HG02623 (cell line): ENCODE results near the gene MACO1.

Source experiments
- ATAC-seq: cut with Tn5 transposase; IDR thresholded peaks from one replicate; pipeline ENCODE4 v1.9.1; 2021; ENCODE audit warnings: moderate library complexity; ENCODE audit not compliant: unreplicated experiment

MACO1 gene

DNA sequence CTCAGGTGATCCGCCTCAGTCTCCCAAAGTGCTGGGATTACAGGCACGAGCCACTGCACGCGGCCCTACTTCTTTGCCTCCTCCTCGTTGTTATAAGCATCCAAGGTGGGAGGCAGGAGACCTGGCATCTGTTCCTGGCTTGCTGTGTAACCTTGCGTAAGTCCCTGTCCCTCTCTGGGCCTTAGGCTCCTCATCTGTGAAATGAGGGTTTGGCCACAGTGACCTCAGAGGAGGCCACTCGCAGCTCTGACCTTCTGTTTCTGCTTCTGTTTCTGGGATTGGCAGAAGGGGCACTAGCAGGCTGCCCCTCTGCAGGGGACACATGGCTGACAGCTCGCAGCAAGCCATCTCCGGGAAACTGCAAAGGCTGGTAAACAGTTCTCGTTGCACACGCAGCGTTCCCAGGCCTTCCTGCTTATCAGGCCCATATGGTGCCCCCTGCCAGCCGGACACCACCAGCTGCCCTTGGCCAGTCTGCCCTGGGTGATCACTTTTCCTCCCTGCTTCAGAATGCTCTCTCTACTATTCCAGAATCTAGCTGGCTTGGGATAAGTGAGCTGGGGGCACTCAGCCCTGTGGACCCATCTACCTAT lies 110.1 kb downstream of the MACO1 start:
- no peak for ATAC-seq

DNA sequence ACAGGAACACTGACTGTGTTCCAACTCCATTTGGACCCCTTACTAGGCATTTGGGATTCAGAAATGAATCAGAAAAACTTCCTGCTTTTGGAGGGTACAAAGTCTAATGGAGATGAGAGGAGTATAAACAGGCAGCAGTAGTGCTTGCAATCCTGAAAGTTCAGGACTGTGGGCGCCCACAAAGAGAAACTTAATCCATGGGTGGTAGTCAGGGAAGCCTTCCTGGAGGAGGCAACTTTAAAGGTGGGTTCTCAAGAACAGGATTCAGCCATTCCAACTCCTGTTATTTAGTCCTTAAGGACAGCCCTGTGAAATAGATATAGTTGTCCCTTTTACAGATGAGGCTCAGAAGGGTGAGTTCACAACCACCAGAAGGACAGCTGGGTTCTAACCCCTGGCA lies 110.7 kb downstream of the MACO1 start:
- ATAC-seq: no peak

DNA sequence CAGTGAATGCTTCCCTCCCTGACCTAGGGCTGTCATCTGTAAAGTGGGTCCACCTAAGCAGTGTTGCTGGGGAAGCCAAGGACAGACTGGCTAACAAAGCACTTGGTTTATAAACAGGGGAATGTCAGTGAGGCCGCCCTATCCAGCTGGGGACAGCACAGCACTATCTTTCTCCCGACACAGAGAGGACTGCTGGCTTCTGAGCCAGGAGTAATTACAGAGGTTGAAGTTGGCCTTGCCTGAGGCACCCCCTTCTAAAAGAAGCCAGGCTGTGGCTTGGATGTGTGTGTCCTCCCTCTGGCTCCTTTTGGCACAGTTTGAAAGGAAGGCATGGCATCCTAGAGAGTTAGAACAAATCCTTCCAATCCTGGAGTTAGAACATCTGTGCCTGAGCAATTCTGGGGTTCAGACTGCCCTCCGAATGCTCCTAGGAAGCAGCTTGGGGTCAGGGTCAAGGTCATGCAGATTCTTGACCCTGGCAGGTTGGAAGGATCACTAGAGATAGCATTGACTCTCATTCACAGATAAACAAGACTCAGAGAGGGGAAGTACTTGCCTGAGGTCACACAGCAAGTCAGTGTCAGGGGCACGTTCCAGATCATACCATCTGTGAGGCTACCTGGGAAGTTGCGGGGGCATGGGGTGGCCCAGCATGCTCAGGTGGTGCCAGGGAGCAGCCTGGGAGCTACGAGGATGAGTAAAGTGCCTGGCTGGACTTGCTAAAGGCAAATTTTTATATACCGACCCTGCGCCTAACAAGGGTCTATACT lies 111.4 kb downstream of the MACO1 start:
- no peak for ATAC-seq

DNA sequence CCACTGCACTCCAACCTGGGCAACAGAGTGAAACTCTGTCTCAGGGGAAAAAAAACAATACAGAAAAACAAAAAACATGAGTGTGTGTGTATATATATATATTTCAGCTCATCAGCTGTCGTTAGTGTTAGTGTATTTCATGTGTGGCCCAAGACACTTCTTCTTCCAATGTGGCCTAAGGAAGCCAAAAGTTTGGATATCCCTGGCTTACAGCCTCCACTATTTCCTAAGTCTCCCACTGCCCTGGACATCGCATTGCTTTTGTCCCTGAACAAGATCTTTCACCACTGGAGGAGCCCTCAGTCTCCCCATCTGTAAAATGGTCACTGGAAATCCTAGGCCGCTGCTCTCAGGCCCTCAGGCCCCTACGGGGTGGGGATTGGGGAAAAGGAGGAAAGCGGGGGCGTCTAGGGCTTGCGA lies 112.3 kb downstream of the MACO1 start:
- no peak for ATAC-seq

DNA sequence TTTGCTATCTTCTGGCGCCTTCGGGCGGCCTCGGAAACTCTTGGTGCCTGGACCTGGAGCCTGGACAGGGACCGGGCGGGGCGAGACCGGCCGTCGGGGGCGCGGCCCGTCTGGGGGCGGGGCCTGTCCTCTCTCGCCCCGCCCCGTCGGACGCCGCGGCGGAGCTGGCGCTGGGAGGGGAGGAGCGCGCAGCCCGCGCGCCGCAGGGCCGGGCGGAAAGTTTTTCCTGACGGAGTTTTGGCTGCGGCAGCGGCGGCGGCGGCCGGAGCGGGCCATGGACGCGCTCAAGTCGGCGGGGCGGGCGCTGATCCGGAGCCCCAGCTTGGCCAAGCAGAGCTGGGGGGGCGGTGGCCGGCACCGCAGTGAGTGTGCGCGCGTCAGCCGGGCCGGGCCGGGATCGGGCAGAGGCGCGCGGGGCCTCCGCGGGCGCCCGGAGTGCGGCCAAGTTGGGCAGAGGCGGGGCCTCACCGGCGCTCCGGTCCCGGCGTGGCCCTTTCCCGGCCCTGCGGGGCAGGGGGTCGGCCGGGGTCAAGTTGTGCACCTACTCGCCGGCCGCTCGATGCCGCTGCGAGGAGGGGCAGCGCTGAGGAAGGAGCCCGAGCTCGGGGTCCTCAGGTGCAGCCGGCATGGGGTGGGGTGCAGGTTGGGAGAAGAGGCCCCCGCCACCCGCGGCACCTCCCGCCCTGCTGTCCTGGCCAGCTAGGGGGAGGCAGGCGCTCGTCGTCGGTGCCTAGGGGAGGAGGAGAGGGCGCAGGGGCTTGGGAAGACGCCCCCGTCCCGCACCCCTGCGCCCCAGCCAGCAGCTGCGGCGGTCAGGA lies 112.9 kb downstream of the MACO1 start, which contains the start of gene LDLRAP1:
TSS of gene LDLRAP1 (plus strand) at position 182 of the 818 bp plus-strand sequence. CDS start at position 275, 93 bp downstream.
- peak; percentile 82 for ATAC-seq

DNA sequence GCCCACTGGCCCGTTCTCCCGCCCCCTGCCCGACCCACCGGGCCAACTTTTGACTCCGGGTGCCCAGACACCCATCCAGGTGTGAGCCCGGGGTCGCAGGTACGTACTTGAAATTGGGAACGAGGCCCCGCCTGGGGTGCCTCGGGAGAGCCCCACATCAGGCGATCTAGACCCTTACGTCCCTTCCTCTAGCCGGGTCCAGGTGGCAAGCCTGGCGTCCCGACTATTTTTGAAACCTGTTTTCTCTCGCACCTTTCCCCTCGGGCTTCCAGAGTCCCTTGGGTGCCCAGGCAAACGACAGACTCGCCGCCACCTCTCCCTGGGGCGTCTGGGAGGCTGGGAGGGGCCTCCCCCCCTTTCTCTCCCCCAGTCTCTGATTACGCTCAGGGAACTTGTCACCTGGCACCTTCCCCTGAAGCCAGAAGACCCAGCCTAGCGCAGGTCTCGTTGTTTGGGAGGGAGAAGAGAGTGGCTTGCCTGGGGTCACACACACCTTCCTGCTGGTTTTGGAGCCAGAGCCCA lies 113.6 kb downstream of the MACO1 start:
- ATAC-seq: no peak

DNA sequence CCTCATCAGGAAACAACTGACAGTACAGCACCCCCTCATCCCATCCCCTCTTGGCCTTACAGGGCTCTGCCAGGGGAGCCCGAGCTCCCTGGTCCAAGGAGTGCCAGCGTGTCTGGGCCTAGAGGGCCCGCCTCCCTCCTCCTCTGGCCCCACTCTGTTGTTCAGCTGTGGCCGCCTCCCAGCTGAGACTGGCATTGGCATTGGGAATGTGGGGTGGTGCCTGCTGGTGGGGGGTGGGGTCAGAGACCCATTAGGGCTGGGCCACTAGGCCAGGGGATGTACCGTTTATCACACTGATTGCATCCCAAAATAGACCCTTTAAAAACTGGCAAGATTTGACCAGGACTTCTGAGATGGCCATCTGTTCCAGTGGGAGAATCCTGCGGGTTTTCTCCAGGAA lies 114.1 kb downstream of the MACO1 start:
- no peak for ATAC-seq

DNA sequence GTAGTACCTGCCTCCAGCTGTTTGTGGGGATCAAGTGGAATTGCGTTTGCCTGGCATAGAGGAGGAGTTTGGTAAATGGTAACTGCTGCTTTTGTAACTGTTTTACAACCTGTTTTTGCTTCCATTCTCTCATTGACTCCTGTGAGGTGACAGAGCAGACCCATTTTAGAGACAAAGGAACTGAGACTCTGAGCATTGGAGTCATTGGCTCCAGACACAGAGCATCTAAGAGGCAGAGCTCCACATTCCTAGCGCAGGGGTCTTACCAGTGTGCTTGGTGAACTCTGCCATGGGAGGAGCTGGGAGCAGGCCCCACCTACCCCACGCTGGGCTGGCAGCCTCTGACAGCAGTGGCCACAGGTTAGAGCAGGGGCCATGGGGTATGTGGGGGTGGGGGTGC lies 115.1 kb downstream of the MACO1 start:
- ATAC-seq: no peak

DNA sequence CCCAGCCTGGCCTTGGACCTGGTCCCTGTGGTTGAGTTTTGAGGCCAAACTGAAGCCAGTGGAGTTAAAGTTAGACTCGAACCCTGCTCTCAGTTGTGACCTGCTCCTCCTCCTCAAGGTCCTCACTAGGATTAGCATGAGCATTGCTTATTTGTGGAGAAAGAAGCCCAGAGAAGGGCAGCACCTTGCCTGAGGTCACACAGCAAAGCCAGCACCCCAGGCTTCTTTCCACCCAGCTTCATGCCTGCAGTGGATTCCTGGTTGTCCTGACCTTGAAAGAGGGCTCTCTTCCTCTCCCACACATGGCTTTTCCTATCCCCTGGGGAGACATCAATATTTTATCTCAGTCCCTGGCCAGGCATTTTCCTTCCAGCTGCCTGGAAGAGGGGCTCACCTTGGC lies 115.5 kb downstream of the MACO1 start:
- ATAC-seq: no peak

DNA sequence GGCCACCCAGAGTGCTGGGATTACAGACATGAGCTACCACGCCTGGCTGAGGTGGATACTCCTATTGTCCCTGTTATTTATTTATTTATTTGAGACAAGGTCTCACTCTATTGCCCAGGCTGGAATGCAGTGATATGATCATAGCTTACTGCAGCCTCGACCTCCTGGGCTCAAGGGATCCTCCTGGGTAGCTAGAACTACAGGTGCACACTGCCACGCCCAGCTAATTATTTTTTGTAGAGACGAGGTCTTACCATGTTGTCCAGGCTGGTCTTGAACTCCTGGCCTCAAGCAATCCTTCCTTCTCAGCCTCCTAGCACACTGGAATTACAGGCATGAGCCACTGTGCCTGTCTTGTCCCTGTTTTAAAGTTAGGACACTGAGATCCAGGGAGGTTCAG lies 117.9 kb downstream of the MACO1 start:
- no peak for ATAC-seq

DNA sequence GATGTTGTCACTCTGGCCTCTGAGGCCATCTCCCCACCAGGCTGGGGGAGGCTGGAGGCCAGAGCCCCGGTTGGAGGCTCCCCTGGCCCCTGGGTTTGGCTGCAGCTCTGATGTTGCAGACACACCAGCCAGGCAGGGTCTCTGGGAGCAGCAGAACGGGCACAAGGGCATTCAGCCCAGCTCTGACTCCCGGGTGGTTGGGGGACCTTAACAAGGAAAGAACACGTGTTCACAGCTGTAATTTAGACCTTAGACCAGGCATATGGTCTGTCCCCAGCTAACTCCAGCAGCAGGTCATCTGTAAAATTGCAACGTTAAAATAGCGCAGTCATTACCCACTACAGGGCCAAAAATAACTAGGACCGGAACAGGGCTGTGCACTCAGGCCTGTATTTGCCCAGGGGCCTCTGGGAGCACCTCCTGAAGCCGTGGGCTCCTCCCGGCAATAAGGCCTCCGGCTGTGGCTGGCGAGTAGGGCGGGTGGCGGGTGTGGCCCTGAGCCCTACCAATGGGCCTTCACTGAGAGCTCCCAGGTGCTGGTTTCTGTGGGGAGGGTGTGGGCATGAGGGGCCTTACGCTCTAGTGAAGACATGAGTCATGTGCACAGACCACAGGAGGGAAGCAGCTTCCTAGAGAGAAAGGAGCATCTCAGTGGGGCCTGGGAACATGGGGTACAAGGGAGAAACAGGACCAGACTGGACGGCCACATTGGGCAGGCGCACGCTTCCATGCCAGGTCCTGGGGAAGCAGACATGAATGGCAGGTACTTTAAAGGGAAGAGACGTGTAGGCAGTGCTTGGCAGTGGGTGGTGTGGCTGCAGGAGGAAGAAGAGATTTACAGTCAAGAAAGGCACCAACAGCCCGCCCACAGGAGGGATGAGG lies 118.8 kb downstream of the MACO1 start:
- peak; percentile 88 for ATAC-seq
